Breast epithelium (tissue), 4 donors: ENCODE data around the gene FERMT2. TPM values are rescaled to one million over a fixed set of nuclear protein-coding genes. Genes with fewer than 3 reads are reported as not detected.

Source experiments
- DNase-seq, 2 donors: peaks; one replicate each; pipeline ENCODE4 v3.0.0-alpha.2; 2019; ENCODE audit warnings: low spot score in 2 of 2
- H3K27ac ChIP-seq, 2 donors: fragments of 200-600 bp; sonication (generic) in 1 of 2; one replicate each; pipeline ENCODE4 v1.5.1; 2016 to 2019; ENCODE audit warnings: mild to moderate bottlenecking in 1 of 2
- H3K27me3 ChIP-seq, 2 donors: fragments of 200-600 bp; sonication (generic) in 1 of 2; one replicate each; pipeline versions ENCODE4 v1.5.1 to v1.6.0; 2017 to 2019; ENCODE audit warnings: control low read depth in 1 of 2, mild to moderate bottlenecking in 1 of 2
- H3K36me3 ChIP-seq: fragments of 200-600 bp; one replicate; pipeline ENCODE4 v1.5.1; 2019
- H3K4me1 ChIP-seq, 2 donors: fragments of 200-600 bp; sonication (generic); one replicate each; pipeline ENCODE4 v1.5.1; 2016 to 2019; ENCODE audit warnings: control low read depth in 1 of 2
- H3K4me3 ChIP-seq, 3 donors: fragments of 200-600 bp; sonication (generic); 1 replicate in 2 of 3; 2 replicates in 1 of 3; pipeline ENCODE4 v1.5.1; 2016 to 2019; ENCODE audit warnings: mild to moderate bottlenecking in 3 of 3, moderate library complexity in 2 of 3
- H3K9me3 ChIP-seq, 2 donors: fragments of 200-600 bp; sonication (generic) in 1 of 2; one replicate each; pipeline ENCODE4 v1.5.1; 2016 to 2019; ENCODE audit warnings: control low read depth in 1 of 2
- CTCF ChIP-seq, 3 donors: fragments of 450-650 bp; IDR thresholded peaks; one replicate each; pipeline ENCODE4 v1.5.1; 2016 to 2017; ENCODE audit warnings: antibody characterized with exemption in 3 of 3, mild to moderate bottlenecking in 3 of 3, moderate library complexity in 3 of 3
- POLR2A ChIP-seq: fragments of 450-650 bp; IDR thresholded peaks from one replicate; pipeline ENCODE4 v1.6.1; 2016; ENCODE audit warnings: antibody characterized with exemption, mild to moderate bottlenecking, moderate library complexity
- POLR2AphosphoS5 ChIP-seq, 3 donors: sonication (generic); formaldehyde crosslinking; IDR thresholded peaks; one replicate each; pipeline ENCODE4 v1.6.1; 2017; ENCODE audit warnings: antibody characterized with exemption in 3 of 3
- intact Hi-C: fragments of 100-400 bp; cut with DNase I; formaldehyde crosslinking; loops from one replicate; pipeline ENCODE4 v1.15.1; 2023; ENCODE audit warnings: low total_unique reads
- total RNA-seq, 3 donors: library from RNA; depleted of rRNA; stranded (reverse); fragments of >200 nt; gene quantifications; one replicate each; pipeline ENCODE4 v1.1.0, GENCODE V29; 2016

The FERMT2 gene
- total RNA-seq, 3 donors from 2014 or later: 87.8 to 203 (median 90.2) TPM

- TF ChIP-seq CTCF (IDR thresholded peaks at IDR 0.05): no peak
- no peak for TF ChIP-seq POLR2A
- no peak for TF ChIP-seq POLR2AphosphoS5 (IDR thresholded peaks at IDR 0.05)
- no peaks in the 10 kb centered on the region for H3K27me3 ChIP-seq
- no peak overlapping the region for H3K4me3 ChIP-seq
- DNase-seq: no peak
- H3K9me3 ChIP-seq: no peaks in the 10 kb centered on the region
- H3K36me3 ChIP-seq: no peaks in the 10 kb centered on the region
- intact Hi-C loops: no loop called here
- H3K27ac ChIP-seq: no peak overlapping the region
- no peaks in the 10 kb centered on the region for H3K4me1 ChIP-seq
Observed at GRCh38 chr14:52824462-52824861, 126.4 kb downstream of the FERMT2 start.

- Histone ChIP-seq H3K9me3 (no peaks in the 10 kb centered on the region), H3K4me1 (no peaks in the 10 kb centered on the region), H3K36me3 (no peaks in the 10 kb centered on the region), H3K4me3 (no peak overlapping the region), H3K27ac (no peak overlapping the region), H3K27me3 (no peaks in the 10 kb centered on the region)
- no peak for DNase-seq
- intact Hi-C loops: loop anchor here (2.0 kb wide), 1 partner anchor 27 kb away; no protein-coding TSS in a partner anchor
- TF ChIP-seq POLR2A (no peak), CTCF (IDR thresholded peaks at IDR 0.05) (no peak), POLR2AphosphoS5 (IDR thresholded peaks at IDR 0.05) (no peak)
Observed at GRCh38 chr14:52821805-52822250, 129.0 kb downstream of the FERMT2 start.

- DNase-seq: no peak
- H3K36me3 ChIP-seq: no peaks in the 10 kb centered on the region
- intact Hi-C loops: no loop called here
- no peaks in the 10 kb centered on the region for H3K27me3 ChIP-seq
- no peak overlapping the region for H3K27ac ChIP-seq
- H3K4me3 ChIP-seq: no peak overlapping the region
- TF ChIP-seq CTCF (IDR thresholded peaks at IDR 0.05): no peak
- no peak for TF ChIP-seq POLR2A
- no peak for TF ChIP-seq POLR2AphosphoS5 (IDR thresholded peaks at IDR 0.05)
- no peaks in the 10 kb centered on the region for H3K9me3 ChIP-seq
- no peaks in the 10 kb centered on the region for H3K4me1 ChIP-seq
Observed at GRCh38 chr14:52808101-52808500, 142.7 kb downstream of the FERMT2 start.

Other genes starting within 250 kb of the FERMT2 start
- gene PSMC6, start 243.8 kb downstream of the FERMT2 start, total RNA-seq: 100 to 1,000 TPM in 1 of 3 donors, 10 to 100 TPM in 2; 78.3 to 106 (median 89.9) TPM
- 10 to 100 TPM; 15.1 to 17.7 (median 16.0) TPM for gene STYX, start 220.9 kb downstream of the FERMT2 start, total RNA-seq
- 10 to 100 TPM; 13.1 to 21.2 (median 18.7) TPM for gene GNPNAT1, start 159.4 kb downstream of the FERMT2 start, total RNA-seq
- gene DDHD1, start 202.3 kb upstream of the FERMT2 start, total RNA-seq: 10 to 100 TPM; 25.2 to 32.9 (median 26.7) TPM